HG02588 (cell line): ENCODE measurements around the gene THOC2.
A peak's percentile ranks its signal among the peaks of the same experiment; 100 is the strongest.
"Not testable (repeated sequence)": the region's sequence is repeated elsewhere in the genome, so short reads cannot be mapped to it uniquely, and the experiment has no call there.

Experiments used
- ATAC-seq: cut with Tn5 transposase; IDR thresholded peaks from one replicate; pipeline ENCODE4 v1.9.1; 2021; ENCODE audit warnings: mild to moderate bottlenecking, moderate library complexity; ENCODE audit not compliant: unreplicated experiment

THOC2 gene

GRCh38 chrX:123738378-123738940 lies 5.6 kb upstream of the THOC2 start:
- no peak for ATAC-seq

GRCh38 chrX:123736333-123736921 lies 3.6 kb upstream of the THOC2 start:
- ATAC-seq = no peak

DNA sequence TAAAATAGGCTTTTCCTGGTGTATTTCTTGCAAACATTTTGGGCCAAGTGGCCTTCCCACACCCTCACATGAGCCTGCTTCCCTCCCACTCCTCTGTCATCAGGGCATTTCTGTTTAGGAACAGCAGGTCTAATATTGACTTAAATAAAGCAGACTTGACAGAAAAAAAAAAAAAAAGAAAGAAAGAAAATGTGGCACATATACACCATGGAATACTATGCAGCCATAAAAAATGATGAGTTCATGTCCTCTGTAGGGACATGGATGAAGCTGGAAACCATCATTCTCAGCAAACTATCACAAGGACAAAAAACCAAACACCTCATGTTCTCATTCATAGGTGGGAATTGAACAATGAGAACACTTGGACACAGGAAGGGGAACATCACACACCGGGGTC lies 2.3 kb upstream of the THOC2 start:
- not testable (repeated sequence) for ATAC-seq

DNA sequence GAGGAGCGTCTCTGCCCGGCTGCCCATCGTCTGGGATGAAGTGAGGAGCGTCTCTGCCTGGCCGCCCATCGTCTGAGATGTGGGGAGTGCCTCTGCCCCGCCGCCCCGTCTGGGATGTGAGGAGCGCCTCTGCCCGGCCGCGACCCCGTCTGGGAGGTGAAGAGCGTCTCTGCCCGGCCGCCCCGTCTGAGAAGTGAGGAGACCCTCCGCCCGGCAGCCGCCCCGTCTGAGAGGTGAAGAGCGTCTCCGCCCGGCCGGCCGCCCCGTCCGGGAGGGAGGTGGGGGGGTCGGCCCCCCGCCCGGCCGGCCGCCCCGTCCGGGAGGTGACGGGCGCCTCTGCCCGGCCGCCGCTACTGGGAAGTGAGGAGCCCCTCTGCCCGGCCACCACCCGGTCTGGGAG lies 1.2 kb upstream of the THOC2 start:
- not testable (repeated sequence) for ATAC-seq

DNA sequence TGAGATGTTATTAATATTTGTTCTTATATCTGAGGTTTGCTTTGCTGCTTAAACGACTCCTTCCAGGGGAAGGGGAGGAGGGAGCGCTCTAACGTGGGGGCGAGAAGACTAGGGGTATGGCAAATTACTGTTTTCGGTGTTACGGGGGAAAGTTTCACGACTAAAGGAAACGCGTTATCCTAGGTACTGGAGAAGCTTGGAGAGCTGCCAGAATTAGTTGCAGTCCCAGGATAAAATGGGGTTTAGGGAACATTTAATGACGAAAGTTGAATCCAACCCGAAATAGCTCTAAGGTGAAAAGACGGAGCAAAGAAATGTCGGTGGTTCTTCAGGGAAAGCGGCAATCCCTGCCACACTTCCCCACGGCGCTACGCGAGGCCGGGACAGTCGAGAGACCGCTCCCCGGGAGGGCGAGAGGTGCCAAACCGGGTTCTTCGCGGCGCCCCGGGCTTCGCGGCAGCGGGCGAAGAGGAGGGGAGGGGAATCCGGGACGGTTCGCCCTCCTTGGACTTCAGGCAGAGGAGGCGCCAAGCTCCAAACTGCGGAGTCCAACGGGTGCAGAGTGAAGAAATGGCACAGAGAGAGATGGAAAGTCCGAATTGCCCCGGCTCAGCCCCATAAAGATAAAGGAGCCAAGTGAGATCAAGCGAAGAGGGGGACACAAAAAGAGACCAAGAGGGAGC lies 724 bp downstream of the THOC2 start:
- peak; percentile 17 for ATAC-seq

DNA sequence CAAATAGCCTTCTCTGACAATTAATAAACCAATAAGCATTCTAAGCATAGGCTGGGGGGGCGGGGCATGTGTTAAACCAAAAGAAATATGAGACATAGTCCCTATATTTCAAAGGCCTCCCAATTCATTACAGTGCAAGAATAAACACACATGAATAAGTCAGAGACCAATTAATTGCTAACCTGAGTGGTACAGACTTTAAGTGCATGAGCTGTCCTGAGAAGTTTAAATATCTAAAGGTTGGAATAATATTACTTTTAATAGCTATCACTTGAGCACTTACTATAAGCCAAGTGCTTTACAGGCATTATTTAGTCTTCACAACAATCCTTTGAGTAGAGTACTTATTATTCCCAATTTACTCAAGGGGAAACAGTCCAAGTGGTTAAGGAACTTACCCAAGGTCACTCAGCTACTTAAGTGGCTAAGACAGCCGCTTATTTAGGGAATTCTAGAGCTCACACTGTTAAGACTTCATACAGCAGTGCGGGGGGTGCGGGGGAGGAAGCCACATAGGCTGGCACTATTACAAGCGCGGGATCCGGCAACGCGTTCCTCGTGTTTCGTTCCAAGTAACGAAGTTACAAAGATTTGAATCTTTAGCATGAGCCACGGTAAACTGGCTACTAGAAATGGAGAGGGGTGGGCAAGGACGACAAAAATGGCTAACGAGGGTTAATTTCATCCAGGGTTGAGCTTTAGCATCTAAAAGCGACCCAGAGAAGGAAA lies 1.4 kb downstream of the THOC2 start:
- ATAC-seq = no peak

DNA sequence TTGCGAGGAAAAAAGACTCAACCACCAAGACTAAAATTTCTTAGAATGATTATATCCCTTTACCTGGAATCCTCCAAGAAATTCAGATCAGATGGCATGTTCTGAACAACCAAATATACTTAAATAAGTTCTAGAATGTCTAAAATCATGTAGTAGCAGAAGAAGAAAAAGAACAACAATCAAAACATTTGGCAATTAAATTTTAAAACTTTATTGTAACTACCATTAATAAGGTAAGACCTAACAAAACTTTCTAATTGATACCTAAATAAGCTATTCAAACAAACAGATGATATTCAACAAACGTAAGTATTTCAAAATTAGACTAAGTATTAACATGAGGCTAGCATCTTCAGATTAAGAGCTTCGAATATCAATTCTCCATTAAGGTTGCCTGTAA lies 4.3 kb downstream of the THOC2 start:
- ATAC-seq = no peak

GRCh38 chrX:123728016-123728415 lies 4.8 kb downstream of the THOC2 start:
- ATAC-seq = no peak

DNA sequence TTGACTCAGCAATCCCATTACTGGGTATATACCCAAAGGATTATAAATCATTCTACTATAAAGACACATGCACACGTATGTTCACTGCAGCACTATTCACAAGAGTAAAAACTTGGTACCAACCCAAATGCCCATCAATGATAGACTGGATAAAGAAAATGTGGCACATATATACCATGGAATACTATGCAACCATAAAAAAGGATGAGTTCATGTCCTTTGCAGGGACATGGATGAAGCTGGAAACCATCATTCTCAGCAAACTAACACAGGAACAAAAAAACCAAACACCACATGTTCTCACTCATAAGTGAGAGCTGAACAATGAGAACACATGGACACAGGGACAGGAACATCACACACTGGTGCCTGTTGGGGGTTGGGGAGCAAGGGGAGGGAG lies 10.7 kb downstream of the THOC2 start:
- ATAC-seq = not testable (repeated sequence)

DNA sequence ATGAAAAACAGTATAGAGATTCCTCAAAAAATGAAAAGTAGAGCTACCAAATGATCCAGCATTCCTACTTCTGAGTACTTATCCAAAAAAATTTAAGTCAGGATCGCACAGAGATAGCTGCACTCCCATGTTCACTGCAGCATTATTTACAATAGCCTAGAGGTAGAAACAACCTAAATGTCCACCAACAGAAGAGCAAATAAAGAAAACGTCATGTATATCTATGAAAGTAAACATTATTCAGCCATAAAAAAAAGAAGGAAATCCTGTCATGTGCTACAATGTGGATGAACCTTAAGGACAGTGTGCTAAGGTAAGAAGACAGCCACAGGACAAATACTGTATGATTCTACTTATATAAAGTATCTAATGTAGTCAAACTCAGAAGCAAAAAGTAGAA lies 12.4 kb downstream of the THOC2 start:
- no peak for ATAC-seq

DNA sequence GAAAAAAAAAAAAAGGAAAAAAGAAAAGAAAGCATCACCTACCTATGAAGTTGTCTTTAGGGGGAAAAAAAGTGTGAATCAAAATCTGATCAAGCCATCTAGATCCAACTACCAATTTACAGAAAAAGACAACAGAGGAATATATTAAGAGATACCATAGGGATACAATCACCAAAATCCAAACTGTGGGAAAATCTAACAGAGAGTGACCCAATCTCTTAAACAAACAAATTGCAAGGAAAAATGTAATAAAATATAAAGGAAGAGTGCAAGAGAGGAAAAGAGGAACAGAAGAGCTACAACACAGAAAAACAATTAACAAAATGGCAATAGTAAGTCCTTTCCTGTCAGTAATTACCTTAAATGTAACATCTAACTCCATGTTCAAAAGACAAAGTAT lies 19.0 kb downstream of the THOC2 start:
- no peak for ATAC-seq

DNA sequence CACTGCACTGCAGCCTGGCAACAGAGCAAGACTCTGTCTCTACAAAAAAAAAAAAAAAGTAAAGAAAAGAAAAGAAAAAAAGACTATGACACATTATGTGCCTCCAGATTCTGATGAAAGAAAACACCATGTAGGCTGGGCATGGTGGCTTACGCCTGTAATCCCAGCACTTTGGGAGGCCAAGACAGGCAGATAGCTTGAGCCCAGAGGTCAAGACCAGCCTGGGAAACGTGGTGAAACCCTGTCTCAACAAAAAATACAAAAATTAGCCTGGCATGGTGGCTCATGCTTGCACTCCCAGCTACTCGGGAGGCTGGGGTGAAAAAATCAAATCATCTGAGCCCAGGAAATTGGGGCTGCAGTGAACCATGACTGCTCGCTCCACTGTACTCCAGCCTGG lies 19.4 kb downstream of the THOC2 start:
- ATAC-seq = no peak

DNA sequence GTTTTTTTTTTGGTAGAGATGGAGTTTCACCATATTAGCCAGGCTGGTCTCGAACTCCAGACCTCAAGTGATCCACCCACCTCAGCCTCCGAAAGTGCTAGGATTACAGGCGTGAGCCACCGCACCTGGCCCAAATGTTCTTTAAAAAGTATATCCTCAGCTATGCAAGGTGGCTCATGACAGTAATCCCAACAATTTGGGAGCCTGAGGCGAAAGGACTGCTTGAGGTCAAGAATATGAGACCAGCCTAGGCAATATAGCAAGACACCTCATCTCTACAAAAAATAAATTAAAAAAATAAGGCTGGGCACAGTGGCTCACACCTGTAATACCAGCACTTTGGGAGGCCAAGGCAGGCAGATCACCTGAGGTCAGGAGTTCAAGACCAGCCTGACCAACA lies 21.7 kb downstream of the THOC2 start:
- ATAC-seq = not testable (repeated sequence)

- no peak for ATAC-seq
Measured at GRCh38 chrX:123704781-123705180, 28.1 kb downstream of the THOC2 start.

DNA sequence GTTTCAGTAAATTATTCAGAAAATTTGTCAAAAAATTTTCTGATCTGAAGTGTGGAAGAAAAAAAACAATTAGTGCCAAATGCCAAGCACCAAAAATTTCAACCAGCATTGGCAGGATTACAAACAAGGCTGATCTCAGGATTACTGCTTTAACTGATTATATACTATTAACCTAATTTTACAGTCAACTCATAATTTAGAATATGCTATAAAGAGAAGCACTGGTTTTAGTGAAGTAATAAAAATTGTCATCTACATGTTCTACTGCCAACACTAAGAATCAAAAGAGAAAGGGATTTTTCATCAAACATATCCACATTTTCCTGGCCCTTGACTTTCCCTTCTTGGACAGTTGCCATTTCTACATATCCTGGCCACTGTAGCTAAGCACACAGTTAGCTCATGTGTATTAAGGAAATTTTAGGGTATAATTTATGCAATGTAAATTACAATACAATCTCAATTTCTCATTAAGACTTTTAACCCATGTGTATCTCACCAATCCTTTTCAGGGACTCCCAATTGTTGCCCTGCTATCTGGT lies 33.8 kb downstream of the THOC2 start:
- no peak for ATAC-seq

DNA sequence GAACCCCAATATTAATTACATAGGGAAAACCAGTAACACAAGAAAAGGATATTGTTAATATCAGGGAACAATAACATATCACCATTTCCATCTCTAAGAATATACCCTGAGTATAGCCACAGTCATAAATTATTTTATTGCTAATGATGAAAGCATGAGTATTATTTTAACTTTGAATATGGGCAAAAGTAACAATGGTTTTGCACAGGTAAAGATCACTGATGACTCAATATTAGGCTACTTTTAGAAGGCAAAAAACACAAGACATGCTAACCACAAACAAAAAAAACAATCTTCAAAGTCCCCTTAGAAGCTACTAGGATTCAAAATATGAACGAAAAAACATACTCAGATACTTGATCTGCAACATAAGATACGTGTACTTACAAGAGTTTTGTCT lies 36.5 kb downstream of the THOC2 start:
- ATAC-seq = no peak

DNA sequence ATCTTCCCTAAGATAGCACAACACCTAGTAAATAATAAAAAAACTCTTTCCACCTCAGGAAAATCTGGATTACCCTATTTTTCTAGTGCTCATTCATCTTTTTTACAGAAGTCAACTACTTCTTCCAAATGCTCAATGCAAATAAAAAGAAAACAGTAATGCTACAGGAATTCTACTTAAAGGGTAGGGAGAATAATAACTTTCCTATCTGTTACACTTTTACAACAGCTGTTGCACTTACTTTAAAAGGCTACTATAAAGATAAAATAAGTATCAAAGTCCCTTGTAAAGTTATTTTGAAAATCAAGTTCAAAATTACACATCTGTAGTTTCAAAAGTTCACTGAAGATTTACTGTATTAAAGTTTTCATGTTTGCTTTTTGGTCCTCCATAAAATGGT lies 37.6 kb downstream of the THOC2 start:
- ATAC-seq = no peak

DNA sequence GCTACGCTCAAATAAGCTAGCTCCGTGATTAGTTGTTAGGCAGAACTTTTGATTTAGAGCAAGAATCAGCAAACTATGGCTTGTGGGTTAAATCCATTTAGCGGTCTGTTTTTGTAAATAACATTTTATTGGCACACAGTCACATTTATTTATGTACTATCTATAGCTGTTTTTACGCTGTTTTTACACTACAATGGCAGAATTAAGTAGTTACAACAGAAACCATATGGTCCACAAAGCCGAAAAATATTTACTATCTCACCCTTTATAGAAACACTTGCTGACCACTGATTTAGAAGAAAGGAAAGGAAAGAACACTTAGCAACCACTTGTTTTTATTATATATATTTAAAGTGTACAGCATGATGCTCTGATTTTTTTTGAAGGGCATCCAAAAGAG lies 41.1 kb downstream of the THOC2 start:
- no peak for ATAC-seq

DNA sequence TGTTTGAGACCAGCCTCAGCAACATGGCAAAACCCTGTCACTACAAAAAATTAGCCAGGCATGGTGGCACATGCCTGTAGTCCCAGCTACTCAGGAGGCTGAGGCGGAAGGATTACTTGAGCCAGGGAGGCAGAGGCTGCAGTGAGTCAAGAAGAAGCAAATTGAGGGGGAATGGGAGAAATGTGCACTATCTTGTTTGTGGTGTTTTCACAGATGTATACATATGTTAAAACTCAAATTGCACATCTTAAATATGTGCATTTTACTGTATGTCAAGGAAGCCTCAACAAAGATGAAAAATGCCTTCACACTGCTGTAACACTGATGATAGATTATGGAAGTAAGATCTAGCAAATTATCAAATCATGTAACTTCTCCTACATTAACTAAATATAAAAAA lies 44.3 kb downstream of the THOC2 start:
- no peak for ATAC-seq

DNA sequence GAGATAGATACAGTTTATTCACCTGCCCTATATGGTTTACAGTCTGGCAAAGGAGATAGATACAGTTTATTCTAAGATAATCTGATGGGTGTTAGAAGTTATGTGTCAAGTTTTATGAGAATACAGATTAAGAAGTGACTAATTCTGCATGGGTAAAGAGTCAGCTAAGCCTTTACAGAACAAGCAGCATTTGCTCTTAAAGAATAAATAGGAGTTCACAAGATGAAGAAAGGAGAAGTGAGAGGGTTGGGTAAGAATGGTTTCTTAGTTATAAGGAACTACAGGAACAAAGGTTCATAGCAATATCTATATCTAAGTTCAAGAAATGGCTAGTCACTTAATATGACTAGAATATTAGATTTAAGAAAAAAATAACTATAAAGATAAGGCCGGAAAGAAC lies 47.6 kb downstream of the THOC2 start:
- no peak for ATAC-seq

DNA sequence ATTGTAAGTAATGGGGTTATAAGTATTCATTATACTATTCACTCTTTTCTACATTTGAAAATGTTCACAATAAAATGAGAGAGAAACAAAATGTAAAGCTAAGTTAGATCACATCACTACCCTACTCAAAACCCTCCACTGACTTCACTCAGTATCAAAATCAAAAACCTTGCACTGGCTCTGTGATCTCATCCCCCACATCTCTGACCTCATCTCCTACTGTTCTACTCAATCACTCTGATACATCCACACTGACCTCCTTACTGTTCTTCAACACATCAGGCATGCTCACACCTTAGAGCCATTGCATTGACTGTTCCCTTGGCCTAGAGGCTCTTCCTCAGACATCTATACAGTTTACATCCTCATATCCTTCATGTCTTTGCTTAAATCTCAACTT lies 50.7 kb downstream of the THOC2 start:
- no peak for ATAC-seq
